IMR-90 (cell line): ENCODE data around the gene DPP6.

Experiments
- CTCF ChIP-seq: conservative IDR thresholded peaks from 2 replicates; pipeline ENCODE4 v1.5.1; 2012; ENCODE audit warnings: mild to moderate bottlenecking, low read depth, low read length, improper control_type of control experiment
- NFE2L2 ChIP-seq: fragments of 150-350 bp; IDR thresholded peaks from 2 replicates; pipeline ENCODE4 v1.6.1; 2016; ENCODE audit warnings: low read depth, mild to moderate bottlenecking, low read length
- POLR2A ChIP-seq: IDR thresholded peaks from 2 replicates; pipeline ENCODE4 v1.6.1; 2012; ENCODE audit warnings: mild to moderate bottlenecking, low read depth, low read length
- RAD21 ChIP-seq: IDR thresholded peaks from 2 replicates; pipeline ENCODE4 v1.6.1; 2012; ENCODE audit warnings: low read length, improper control_type of control experiment
- RFX5 ChIP-seq: IDR thresholded peaks from 2 replicates; pipeline ENCODE4 v1.8.0; 2012; ENCODE audit warnings: low read depth, mild to moderate bottlenecking, low read length, moderate library complexity
- SMC3 ChIP-seq: fragments of 150-350 bp; IDR thresholded peaks from 2 replicates; pipeline ENCODE4 v1.6.1; 2016; ENCODE audit warnings: low read depth, mild to moderate bottlenecking, antibody characterized with exemption, low read length, moderate library complexity
- TF ChIP-seq, protein P1 (sequence below): fragments of 150-350 bp; IDR thresholded peaks from 2 replicates; pipeline ENCODE4 v1.6.1; 2016; ENCODE audit warnings: low read depth, mild to moderate bottlenecking, low read length, moderate library complexity, borderline replicate concordance

DNA sequence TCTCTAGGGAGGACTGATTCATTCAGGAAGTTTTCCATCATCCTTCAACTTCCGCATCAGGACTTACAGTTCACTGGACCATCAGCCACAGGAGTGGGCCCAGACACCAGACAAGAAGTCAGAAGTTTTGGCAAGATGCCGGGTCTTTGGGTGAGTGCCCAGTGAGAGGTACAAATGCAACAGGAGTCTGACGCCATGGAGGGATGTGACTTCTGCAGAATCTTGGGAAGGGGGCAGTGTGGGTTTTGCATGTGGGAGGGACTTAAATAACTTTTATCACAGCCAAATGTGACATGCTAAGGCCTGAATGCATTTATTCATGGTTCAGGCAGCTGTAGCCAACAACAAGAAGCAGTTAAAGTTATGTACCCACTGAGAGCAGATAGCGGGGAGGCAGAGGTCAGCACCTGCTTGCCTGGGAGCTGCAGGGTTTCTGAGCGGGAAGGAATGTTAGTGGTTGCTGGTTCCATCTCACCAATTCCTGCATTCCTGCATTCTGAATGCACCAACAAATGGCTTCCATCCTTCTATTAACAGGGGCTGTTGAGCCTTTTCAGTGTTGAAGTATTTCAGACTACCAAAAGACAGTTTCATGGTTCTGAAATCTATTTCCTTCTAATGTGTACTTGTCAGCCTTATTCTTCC, 575.6 kb downstream of the DPP6 start:
- TF ChIP-seq POLR2A (no peak), CTCF (no peak), NFE2L2 (no peak), RFX5 (no peak), SMC3 (no peak), RAD21 (no peak)
- TF ChIP-seq, protein P1, sequence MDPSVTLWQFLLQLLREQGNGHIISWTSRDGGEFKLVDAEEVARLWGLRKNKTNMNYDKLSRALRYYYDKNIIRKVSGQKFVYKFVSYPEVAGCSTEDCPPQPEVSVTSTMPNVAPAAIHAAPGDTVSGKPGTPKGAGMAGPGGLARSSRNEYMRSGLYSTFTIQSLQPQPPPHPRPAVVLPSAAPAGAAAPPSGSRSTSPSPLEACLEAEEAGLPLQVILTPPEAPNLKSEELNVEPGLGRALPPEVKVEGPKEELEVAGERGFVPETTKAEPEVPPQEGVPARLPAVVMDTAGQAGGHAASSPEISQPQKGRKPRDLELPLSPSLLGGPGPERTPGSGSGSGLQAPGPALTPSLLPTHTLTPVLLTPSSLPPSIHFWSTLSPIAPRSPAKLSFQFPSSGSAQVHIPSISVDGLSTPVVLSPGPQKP = no peak
